Measurements from ENCODE around the gene FGF22. TPM values are rescaled to one million over a fixed set of nuclear protein-coding genes. Genes with fewer than 3 reads are reported as not detected.

FGF22 gene
- total and polyA plus RNA-seq, 7 experiments from 2014 or later = 0.17 to 1.8 (median 0.95) TPM; not detected in 3

DNA sequence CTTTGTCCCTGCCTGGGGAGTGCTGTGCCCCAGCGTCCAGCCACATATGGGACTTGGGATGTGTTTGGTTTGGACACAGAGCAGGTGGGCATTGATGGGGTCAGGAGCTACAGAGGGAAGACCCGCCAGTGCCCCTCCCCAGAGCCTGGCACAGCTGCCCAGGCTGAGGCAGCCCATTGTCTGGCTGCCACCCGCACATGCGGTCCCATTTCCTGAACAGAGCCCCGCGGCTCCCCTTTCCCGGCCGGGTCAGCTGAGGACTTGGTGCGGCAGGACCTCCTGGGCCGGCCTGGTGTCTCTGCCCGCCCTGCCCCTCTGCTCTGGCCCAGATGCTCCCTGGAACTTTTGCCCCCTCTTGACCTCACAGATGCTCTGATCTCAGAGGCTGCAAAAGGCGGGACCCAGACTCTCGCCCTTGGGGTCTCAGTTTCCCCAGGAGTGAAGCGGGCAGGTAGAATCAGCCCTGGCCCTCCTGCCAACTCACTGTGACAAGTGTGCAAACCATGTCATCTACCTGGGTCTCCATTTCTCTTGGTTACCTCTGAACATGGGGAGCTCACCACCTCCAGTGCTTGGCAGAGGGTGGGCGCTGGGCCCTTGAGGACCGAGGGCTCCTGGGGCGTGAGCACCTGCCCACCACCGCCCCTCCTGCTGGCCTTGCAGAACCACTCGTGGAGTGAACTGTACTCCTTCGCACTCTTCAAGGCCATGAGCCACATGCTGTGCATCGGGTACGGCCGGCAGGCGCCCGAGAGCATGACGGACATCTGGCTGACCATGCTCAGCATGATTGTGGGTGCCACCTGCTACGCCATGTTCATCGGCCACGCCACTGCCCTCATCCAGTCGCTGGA lies 32.2 kb upstream of the FGF22 start:
- peaks cover 0 to 18% (median 14%) of the 10 kb centered on the region in 7 donors for H3K4me1 Mint-ChIP-seq
- POLR2A ChIA-PET = no interaction called here
- H3K27me3 Mint-ChIP-seq = no peaks in the 10 kb centered on the region
- intact Hi-C loops (cut with micrococcal nuclease) = no loop called here
- no peak overlapping the region for H3K27ac Mint-ChIP-seq
- H3K27ac ChIP-seq (ENCODE audit: low read depth, low read length) = no peak overlapping the region
- CTCF ChIA-PET = no interaction called here
- DNase-seq (no peak), ATAC-seq (no peak)
- no peaks in the 10 kb centered on the region for H3K27me3 ChIP-seq (ENCODE audit: control insufficient read depth in 2 of 2, insufficient read depth in 2 of 2, low read length in 2 of 2)
- H3K4me3 Mint-ChIP-seq = no peak overlapping the region
- peaks cover 0 to 4% (median 0%) of the 10 kb centered on the region in 5 donors for H3K36me3 Mint-ChIP-seq
- H3K9me3 ChIP-seq (ENCODE audit: control insufficient read depth in 2 of 3, low read length in 3 of 3) = no peaks in the 10 kb centered on the region
- H3K9me3 Mint-ChIP-seq = peaks cover 0 to 4% (median 0%) of the 10 kb centered on the region in 11 donors
- H3K4me3 ChIP-seq (ENCODE audit: low read length) = no peak overlapping the region
- peaks cover 12% of the 10 kb centered on the region in 2 donors for H3K4me1 ChIP-seq (ENCODE audit: control insufficient read depth in 2 of 2, insufficient read depth in 2 of 2, low read length in 2 of 2)
- H3K36me3 ChIP-seq (ENCODE audit: control insufficient read depth in 2 of 3, insufficient read depth in 3 of 3, low read length in 3 of 3) = no peaks in the 10 kb centered on the region

DNA sequence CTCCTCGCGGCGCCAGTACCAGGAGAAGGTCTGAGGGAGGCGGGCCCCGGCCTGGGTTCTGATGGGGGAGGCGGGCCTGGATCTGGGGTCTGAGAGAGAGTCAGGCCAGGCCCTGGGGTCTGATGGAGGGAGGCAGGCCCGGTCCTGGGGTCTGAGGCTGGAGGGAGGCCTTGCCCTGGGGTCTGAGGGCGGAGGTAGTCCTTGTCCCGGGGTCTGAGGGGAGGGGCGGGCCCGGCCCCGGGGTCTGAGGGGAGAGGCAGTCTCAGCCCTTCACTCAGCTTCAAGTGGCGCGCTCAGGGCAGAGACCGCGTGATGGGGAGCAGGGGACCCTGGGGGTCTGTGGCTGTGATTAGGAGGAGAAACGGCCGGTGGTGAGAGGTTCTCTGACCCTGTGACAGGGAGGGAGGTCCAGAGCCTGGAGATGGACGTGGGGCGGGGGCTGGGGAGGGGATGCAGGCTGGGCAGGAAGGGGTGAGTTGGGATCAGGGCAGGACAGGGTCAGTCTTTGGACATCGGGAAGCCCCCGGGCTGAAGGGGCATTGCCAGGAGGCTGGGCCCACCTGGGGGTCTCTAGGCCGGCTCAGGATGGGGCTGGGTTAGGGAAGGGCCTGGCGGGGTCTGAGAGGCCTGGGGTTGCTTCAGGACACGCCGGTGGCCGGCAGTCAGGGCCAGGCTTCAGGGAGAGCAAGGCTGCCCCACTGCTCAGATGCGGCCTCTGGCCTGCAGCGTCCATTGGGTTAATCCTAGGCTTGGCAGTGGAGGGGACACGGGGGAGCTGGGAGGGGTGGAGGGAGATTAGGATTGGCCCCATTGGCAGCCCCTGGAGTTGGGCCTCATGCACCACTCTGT lies 31.3 kb upstream of the FGF22 start:
- Mint-ChIP-seq H3K36me3 (peaks cover 0 to 4% (median 0%) of the 10 kb centered on the region in 5 donors), H3K27ac (no peak overlapping the region), H3K27me3 (no peaks in the 10 kb centered on the region), H3K4me3 (peak overlapping the region in 2 of 10 donors; percentile 29 to 45), H3K9me3 (peaks cover 0 to 4% (median 0%) of the 10 kb centered on the region in 11 donors), H3K4me1 (peaks cover 0 to 18% (median 14%) of the 10 kb centered on the region in 7 donors)
- no peak for ATAC-seq
- Histone ChIP-seq H3K27me3 (ENCODE audit: control insufficient read depth in 2 of 2, insufficient read depth in 2 of 2, low read length in 2 of 2) (no peaks in the 10 kb centered on the region), H3K9me3 (ENCODE audit: control insufficient read depth in 2 of 3, low read length in 3 of 3) (no peaks in the 10 kb centered on the region), H3K4me1 (ENCODE audit: control insufficient read depth in 2 of 2, insufficient read depth in 2 of 2, low read length in 2 of 2) (peaks cover 12% of the 10 kb centered on the region in 2 donors), H3K36me3 (ENCODE audit: control insufficient read depth in 2 of 3, insufficient read depth in 3 of 3, low read length in 3 of 3) (no peaks in the 10 kb centered on the region), H3K27ac (ENCODE audit: low read depth, low read length) (no peak overlapping the region), H3K4me3 (ENCODE audit: low read length) (no peak overlapping the region)
- DNase-seq = no peak
- intact Hi-C loops (cut with micrococcal nuclease) = no loop called here
- ChIA-PET POLR2A (no interaction called here), CTCF (no interaction called here)

DNA sequence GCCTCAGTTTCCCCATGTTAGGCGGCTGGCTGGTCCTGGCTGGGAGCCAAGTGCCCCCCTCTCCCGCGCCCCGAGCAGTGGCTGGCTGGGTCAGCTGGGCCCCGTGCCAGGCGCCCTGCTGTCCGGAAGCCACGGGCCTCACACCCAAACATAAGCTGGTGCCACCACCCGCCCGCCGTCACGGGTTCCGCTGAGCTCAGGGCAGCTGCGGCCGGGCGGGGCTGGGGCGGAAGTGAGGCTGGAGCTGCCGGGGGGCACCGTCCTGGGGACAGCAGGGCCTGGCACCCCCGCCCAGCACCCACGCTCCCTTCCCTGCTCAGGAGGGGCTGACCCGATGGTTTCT lies 30.7 kb upstream of the FGF22 start:
- no peaks in the 10 kb centered on the region for H3K36me3 ChIP-seq (ENCODE audit: control insufficient read depth in 2 of 3, insufficient read depth in 3 of 3, low read length in 3 of 3)
- H3K4me1 Mint-ChIP-seq = peaks cover 0 to 18% (median 14%) of the 10 kb centered on the region in 7 donors
- H3K36me3 Mint-ChIP-seq = peaks cover 0 to 4% (median 0%) of the 10 kb centered on the region in 5 donors
- no peaks in the 10 kb centered on the region for H3K27me3 ChIP-seq (ENCODE audit: control insufficient read depth in 2 of 2, insufficient read depth in 2 of 2, low read length in 2 of 2)
- H3K4me3 ChIP-seq (ENCODE audit: low read length) = no peak overlapping the region
- CTCF ChIA-PET = no interaction called here
- H3K27me3 Mint-ChIP-seq = no peaks in the 10 kb centered on the region
- H3K9me3 Mint-ChIP-seq = peaks cover 0 to 4% (median 0%) of the 10 kb centered on the region in 11 donors
- H3K9me3 ChIP-seq (ENCODE audit: control insufficient read depth in 2 of 3, low read length in 3 of 3) = no peaks in the 10 kb centered on the region
- intact Hi-C loops (cut with micrococcal nuclease) = no loop called here
- peak overlapping the region in 1 of 10 donors; percentile 95 for H3K4me3 Mint-ChIP-seq
- ATAC-seq (peak; percentile 21), DNase-seq (no peak)
- POLR2A ChIA-PET = no interaction called here
- H3K27ac ChIP-seq (ENCODE audit: low read depth, low read length) = no peak overlapping the region
- peaks cover 12% of the 10 kb centered on the region in 2 donors for H3K4me1 ChIP-seq (ENCODE audit: control insufficient read depth in 2 of 2, insufficient read depth in 2 of 2, low read length in 2 of 2)
- H3K27ac Mint-ChIP-seq = no peak overlapping the region

DNA sequence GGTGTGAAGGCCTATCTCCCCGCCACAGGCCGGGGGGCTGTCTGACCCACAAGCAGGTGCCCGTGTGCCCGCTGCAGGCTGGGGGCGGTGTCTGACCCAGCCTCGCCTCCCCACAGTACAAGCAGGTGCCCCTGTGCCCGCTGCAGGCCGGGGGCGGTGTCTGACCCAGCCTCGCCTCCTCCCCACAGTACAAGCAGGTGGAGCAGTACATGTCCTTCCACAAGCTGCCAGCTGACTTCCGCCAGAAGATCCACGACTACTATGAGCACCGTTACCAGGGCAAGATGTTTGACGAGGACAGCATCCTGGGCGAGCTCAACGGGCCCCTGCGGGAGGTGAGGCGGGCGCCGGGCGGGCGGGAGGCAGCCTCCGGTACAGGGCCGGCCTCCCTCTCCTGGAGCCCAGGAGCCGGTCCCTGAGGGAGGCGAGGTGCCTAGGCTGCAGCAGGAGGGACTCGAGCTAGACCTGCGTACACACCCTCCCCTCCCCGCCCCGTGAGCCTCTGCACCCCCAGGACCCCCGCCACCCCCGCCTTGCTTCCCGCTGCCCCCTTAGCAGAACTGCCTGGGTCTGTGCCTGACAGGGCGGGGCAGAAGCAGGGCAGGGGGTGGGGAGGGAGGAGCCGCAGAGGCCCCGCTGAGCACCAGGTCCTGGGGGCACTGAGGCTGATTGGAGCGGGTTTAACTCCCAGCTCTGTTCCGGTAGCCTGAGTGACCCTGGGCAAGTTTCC lies 29.4 kb upstream of the FGF22 start:
- POLR2A ChIA-PET = interaction anchor here (0.8 to 1.7 kb wide), 8 partner anchors 22 to 99 kb away, joined by 3 to 7 read pairs (median 4); partner anchors contain the start of genes CDC34 and POLRMT
- Histone ChIP-seq H3K36me3 (ENCODE audit: control insufficient read depth in 2 of 3, insufficient read depth in 3 of 3, low read length in 3 of 3) (peaks cover 0 to 4% (median 0%) of the 10 kb centered on the region in 3 experiments), H3K27me3 (ENCODE audit: control insufficient read depth in 2 of 2, insufficient read depth in 2 of 2, low read length in 2 of 2) (no peaks in the 10 kb centered on the region), H3K9me3 (ENCODE audit: control insufficient read depth in 2 of 3, low read length in 3 of 3) (no peaks in the 10 kb centered on the region), H3K4me3 (ENCODE audit: low read length) (peak overlapping the region; percentile 49), H3K4me1 (ENCODE audit: control insufficient read depth in 2 of 2, insufficient read depth in 2 of 2, low read length in 2 of 2) (peaks cover 12% of the 10 kb centered on the region in 2 donors), H3K27ac (ENCODE audit: low read depth, low read length) (peak overlapping the region; percentile 75)
- Mint-ChIP-seq H3K36me3 (peaks cover 0 to 12% (median 0%) of the 10 kb centered on the region in 5 donors), H3K9me3 (no peaks in the 10 kb centered on the region), H3K27ac (peak overlapping the region; percentile 81 to 98 (median 90)), H3K4me3 (peak overlapping the region; percentile 83 to 97 (median 94)), H3K27me3 (no peaks in the 10 kb centered on the region), H3K4me1 (peaks cover 0 to 18% (median 14%) of the 10 kb centered on the region in 7 donors)
- ATAC-seq (peak; percentile 65), DNase-seq (peak in 6 of 9 donors; percentile 29 to 54 (median 35))
- CTCF ChIA-PET = interaction anchor here (0.7 kb wide), 1 partner anchor 35 kb away, joined by 3 read pairs; no protein-coding TSS in a partner anchor
- intact Hi-C loops (cut with micrococcal nuclease) = loop anchor here (1.0 to 5.0 kb wide), 7 partner anchors 22 to 71 kb away; partner anchors contain the start of genes BSG (in 1 of the 2) and POLRMT (in 1 of the 2)

DNA sequence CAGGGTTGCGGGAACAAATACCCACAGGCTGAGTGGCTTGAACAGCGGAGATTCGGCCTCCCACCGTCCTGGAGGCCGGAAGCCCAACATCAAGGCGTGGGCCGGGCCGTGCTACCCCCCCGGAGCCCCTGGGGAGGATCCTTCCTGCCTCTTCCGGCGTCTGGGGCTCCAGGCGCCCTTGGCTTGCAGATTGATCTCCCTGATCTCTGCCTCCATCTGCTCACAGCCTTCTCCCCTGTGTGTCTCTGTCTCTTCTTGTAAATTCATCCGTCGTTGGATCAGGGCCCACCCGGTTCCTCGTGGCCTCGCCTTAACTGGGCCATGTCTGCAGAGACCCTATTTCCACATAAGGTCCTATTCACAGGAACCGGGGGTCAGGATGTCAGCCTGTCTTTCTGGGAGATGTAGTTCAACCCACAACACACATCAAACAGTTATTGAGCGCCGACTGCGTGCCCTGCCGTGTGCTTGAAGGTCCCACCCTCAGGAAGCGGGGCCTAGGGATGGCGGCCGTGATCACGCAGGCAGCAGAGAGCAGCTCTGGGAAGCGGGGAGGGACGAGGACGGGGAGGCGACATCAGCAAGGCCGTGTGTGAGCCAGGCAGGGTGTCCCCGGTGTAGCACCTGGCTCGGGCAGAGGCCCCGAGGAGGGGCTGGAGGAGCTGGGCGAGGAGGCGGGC lies 28.7 kb upstream of the FGF22 start:
- Mint-ChIP-seq H3K4me1 (peaks cover 0 to 23% (median 17%) of the 10 kb centered on the region in 7 donors), H3K4me3 (peak overlapping the region; percentile 83 to 97 (median 94)), H3K9me3 (no peaks in the 10 kb centered on the region), H3K27ac (peak overlapping the region; percentile 81 to 98 (median 90)), H3K27me3 (no peaks in the 10 kb centered on the region), H3K36me3 (peaks cover 0 to 14% (median 4%) of the 10 kb centered on the region in 5 donors)
- ATAC-seq (peak; percentile 72), DNase-seq (peak in 8 of 9 donors; percentile 55 to 75 (median 62))
- peak overlapping the region; percentile 75 for H3K27ac ChIP-seq (ENCODE audit: low read depth, low read length)
- no peaks in the 10 kb centered on the region for H3K27me3 ChIP-seq (ENCODE audit: control insufficient read depth in 2 of 2, insufficient read depth in 2 of 2, low read length in 2 of 2)
- peaks cover 0 to 4% (median 0%) of the 10 kb centered on the region in 3 experiments for H3K36me3 ChIP-seq (ENCODE audit: control insufficient read depth in 2 of 3, insufficient read depth in 3 of 3, low read length in 3 of 3)
- ChIA-PET POLR2A (interaction anchor here (0.7 to 1.8 kb wide), 9 partner anchors 11 to 100 kb away, joined by 3 to 7 read pairs (median 4); partner anchors contain the start of genes CDC34 and POLRMT), CTCF (interaction anchor here (0.7 kb wide), 1 partner anchor 34 kb away, joined by 3 read pairs; no protein-coding TSS in a partner anchor)
- no peaks in the 10 kb centered on the region for H3K9me3 ChIP-seq (ENCODE audit: control insufficient read depth in 2 of 3, low read length in 3 of 3)
- intact Hi-C loops (cut with micrococcal nuclease) = loop anchor here (1.0 to 5.0 kb wide), 9 partner anchors 22 to 100 kb away; partner anchors contain the start of genes BSG (in 2 of the 2) and POLRMT (in 2 of the 2)
- peak overlapping the region; percentile 49 for H3K4me3 ChIP-seq (ENCODE audit: low read length)
- peaks cover 12% of the 10 kb centered on the region in 2 donors for H3K4me1 ChIP-seq (ENCODE audit: control insufficient read depth in 2 of 2, insufficient read depth in 2 of 2, low read length in 2 of 2)
